HG02588 (cell line): ENCODE data around the gene RAB28.

Experiments
- ATAC-seq: cut with Tn5 transposase; IDR thresholded peaks from one replicate; pipeline ENCODE4 v1.9.1; 2021; ENCODE audit warnings: mild to moderate bottlenecking, moderate library complexity; ENCODE audit not compliant: unreplicated experiment

Gene RAB28

GRCh38 chr4:13511101-13511500 lies 27.0 kb upstream of the RAB28 start:
- ATAC-seq, result no peak

- ATAC-seq, result no peak
These were observed 25.3 kb upstream of the RAB28 start for GRCh38 chr4:13509442-13509841.

GRCh38 chr4:13504374-13504773 lies 20.2 kb upstream of the RAB28 start:
- no peak for ATAC-seq

- ATAC-seq, result no peak
These were observed 14.3 kb upstream of the RAB28 start for GRCh38 chr4:13498469-13498868.

- ATAC-seq, result no peak
These were observed 12.5 kb upstream of the RAB28 start for GRCh38 chr4:13496605-13497004.

GRCh38 chr4:13495753-13496152 lies 11.6 kb upstream of the RAB28 start:
- no peak for ATAC-seq

GRCh38 chr4:13493793-13494192 lies 9.7 kb upstream of the RAB28 start:
- ATAC-seq, result no peak

- no peak for ATAC-seq
These were observed 8.6 kb upstream of the RAB28 start for GRCh38 chr4:13492747-13493146.

GRCh38 chr4:13484749-13485221 lies 645 bp upstream of the RAB28 start:
- peak; percentile 24 for ATAC-seq

- peak; percentile 21 for ATAC-seq
These were observed 395 bp downstream of the RAB28 start for GRCh38 chr4:13483768-13484121.

- ATAC-seq, result peak; percentile 0
These were observed 888 bp downstream of the RAB28 start for GRCh38 chr4:13483136-13483767.

- no peak for ATAC-seq
These were observed 2.6 kb downstream of the RAB28 start for GRCh38 chr4:13481569-13481968.

- ATAC-seq, result no peak
These were observed 5.4 kb downstream of the RAB28 start for GRCh38 chr4:13478707-13479106.

- ATAC-seq, result no peak
These were observed 6.0 kb downstream of the RAB28 start for GRCh38 chr4:13478131-13478530.

- no peak for ATAC-seq
These were observed 7.2 kb downstream of the RAB28 start for GRCh38 chr4:13476915-13477314.

GRCh38 chr4:13476152-13476551 lies 8.0 kb downstream of the RAB28 start:
- no peak for ATAC-seq

GRCh38 chr4:13471400-13471799 lies 12.7 kb downstream of the RAB28 start:
- ATAC-seq, result no peak

- peak; percentile 75 for ATAC-seq
These were observed 13.8 kb downstream of the RAB28 start for GRCh38 chr4:13470379-13470778.

GRCh38 chr4:13464973-13465372 lies 19.2 kb downstream of the RAB28 start:
- no peak for ATAC-seq

- no peak for ATAC-seq
These were observed 19.6 kb downstream of the RAB28 start for GRCh38 chr4:13464543-13464942.

- no peak for ATAC-seq
These were observed 22.8 kb downstream of the RAB28 start for GRCh38 chr4:13461191-13461905.

GRCh38 chr4:13455411-13455810 lies 28.7 kb downstream of the RAB28 start:
- no peak for ATAC-seq

- no peak for ATAC-seq
These were observed 29.4 kb downstream of the RAB28 start for GRCh38 chr4:13454786-13455185.
